NB4 (cell line): ENCODE data around the gene ENAH.

Source experiments
- DNase-seq: peaks from one replicate; pipeline ENCODE4 v3.0.0; 2010; ENCODE audit warnings: low read depth
- H3K4me3 ChIP-seq: one replicate; pipeline ENCODE4 v1.5.1; 2011; ENCODE audit warnings: mild to moderate bottlenecking, low read depth, low read length, moderate library complexity
- CTCF ChIP-seq: IDR thresholded peaks from one replicate; pipeline ENCODE4 v1.5.1; 2012; ENCODE audit warnings: low read depth, low read length
- MAX ChIP-seq: IDR thresholded peaks from 2 replicates; pipeline ENCODE4 v1.6.1; 2011; ENCODE audit warnings: low read depth, low read length
- MYC ChIP-seq: IDR thresholded peaks from 2 replicates; pipeline ENCODE4 v1.6.1; 2011; ENCODE audit warnings: low read depth, low read length
- POLR2A ChIP-seq: IDR thresholded peaks from 2 replicates; pipeline ENCODE4 v1.6.1; 2011; ENCODE audit warnings: mild to moderate bottlenecking; ENCODE audit not compliant: insufficient read length; ENCODE audit errors: extremely low read depth

ENAH gene

GRCh38 chr1:225450491-225451191, 202.3 kb downstream of the ENAH start:
- DNase-seq, result no peak
- no peak overlapping the region for H3K4me3 ChIP-seq
- no peak for TF ChIP-seq MYC
- TF ChIP-seq CTCF, result no peak
- no peak for TF ChIP-seq MAX
- TF ChIP-seq POLR2A, result no peak

- H3K4me3 ChIP-seq, result no peak overlapping the region
- no peak for DNase-seq
- no peak for TF ChIP-seq MYC
- no peak for TF ChIP-seq CTCF
- no peak for TF ChIP-seq POLR2A
- no peak for TF ChIP-seq MAX
Measured at GRCh38 chr1:225449774-225450173, 203.1 kb downstream of the ENAH start.

- no peak for DNase-seq
- TF ChIP-seq POLR2A, result no peak
- no peak for TF ChIP-seq MYC
- no peak for TF ChIP-seq MAX
- TF ChIP-seq CTCF, result no peak
- H3K4me3 ChIP-seq, result no peak overlapping the region
Measured at GRCh38 chr1:225449261-225449660, 203.7 kb downstream of the ENAH start.

- TF ChIP-seq MAX (no peak), POLR2A (no peak), CTCF (no peak)
- no peak for DNase-seq
- H3K4me3 ChIP-seq, result no peak overlapping the region
Measured at GRCh38 chr1:225448146-225448805, 204.6 kb downstream of the ENAH start.

GRCh38 chr1:225447650-225448089, 205.3 kb downstream of the ENAH start:
- DNase-seq, result no peak
- H3K4me3 ChIP-seq, result no peak overlapping the region

More at GRCh38 chr1:225447650-225448089, 205.3 kb downstream of the ENAH start:
- no peak for TF ChIP-seq CTCF
- no peak for TF ChIP-seq MAX
- no peak for TF ChIP-seq POLR2A
- TF ChIP-seq MYC, result no peak
